Activated CD4-positive, alpha-beta T cell treated with anti-CD3 and anti-CD28 coated beads, Interleukin-2, amount 50 U/mL, for 4 hours (primary cell): ENCODE results near the gene AKAP13.

Experiments used
- DNase-seq, 2 experiments: peaks; one replicate each; pipeline ENCODE4 v3.0.0-alpha.2; 2020

The AKAP13 gene

DNA sequence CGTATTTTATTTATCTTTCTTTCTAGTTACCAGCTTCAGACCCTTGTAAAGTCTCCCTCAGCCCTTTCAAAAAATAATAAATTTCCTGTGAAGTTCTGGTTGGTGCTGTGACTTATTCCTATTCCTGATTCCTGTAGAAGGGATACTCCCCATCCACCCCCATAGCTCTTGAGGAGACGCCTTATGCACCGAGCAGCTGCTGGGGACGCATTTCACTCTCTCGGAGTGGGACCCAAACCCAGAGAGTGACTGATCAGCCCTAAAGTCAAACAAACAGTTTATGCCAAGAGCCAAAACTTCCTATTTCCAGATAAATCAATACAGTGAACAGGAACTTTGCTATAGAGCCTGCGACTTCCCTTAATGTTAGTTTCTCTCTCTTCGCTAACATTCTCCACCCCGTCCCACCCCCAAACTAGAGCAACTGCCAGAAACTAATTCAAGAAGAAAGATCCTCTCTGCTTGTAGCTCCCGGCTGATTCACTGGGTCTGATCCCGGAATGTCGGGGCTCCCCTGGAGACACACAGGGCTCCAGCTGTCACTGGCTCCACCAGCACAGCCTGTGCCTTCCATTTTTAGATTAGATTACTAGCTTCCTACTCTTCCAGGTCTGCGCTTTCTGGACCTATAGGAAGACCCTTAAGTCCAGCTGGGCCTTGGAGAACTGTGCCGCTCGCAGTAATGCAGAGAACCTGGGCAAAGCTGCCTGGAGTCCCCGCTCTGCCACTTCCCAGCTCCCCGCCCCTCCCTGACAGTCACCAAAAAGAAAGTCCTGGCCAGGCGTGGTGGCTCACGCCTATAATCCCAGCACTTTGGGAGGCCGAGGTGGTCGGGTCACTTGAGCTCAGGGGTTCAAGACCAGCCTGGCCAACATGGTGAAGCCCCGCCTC lies 369.1 kb downstream of the AKAP13 start:
- DNase-seq, result no peak

DNA sequence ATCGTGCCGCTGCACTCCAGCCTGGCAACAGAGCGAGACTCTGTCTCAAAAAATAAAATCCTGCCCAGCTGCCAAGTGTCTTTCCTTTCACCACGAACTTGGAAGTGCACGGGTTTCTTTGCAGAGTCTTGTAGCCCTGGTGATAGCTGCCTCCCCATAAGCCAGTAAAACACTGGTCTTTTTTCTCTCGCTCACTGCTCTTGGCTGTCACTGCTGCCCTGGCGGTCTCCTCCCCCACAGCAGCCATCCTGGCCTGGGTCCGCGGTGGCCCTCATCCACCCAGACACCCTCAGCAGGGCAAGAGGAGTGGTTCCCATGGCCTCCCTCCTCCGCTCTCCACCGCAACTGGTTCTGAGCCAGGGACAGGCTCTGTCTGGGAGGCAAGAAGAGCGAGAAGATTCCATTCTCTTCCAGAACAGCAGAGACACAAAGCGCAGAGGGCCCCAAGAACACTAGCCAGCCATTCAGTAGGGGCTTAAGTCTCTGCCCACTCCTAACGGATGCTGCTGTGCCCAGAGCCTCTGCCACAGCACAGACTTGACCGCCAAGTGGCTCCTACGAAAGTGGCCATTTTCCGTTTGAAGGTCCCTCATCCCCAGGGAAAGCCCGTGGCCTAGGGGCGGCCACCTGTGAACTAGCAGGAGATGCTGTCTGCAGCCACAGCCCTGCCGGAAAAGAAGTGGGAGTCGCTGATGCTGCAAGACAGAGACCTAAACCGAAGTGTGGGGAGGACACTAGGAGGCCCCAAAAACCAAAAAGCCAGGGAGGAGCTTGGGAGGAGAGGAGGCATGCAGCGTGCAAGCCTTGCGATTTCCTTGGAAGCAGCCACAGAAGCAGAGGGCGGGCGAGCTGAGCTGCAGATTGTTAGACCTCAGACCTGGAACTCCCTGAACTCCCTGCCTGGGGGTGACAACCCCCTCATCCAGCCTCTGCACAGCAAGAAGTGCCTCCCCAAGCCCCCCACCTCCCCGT lies 370.2 kb downstream of the AKAP13 start:
- DNase-seq, result no peak

DNA sequence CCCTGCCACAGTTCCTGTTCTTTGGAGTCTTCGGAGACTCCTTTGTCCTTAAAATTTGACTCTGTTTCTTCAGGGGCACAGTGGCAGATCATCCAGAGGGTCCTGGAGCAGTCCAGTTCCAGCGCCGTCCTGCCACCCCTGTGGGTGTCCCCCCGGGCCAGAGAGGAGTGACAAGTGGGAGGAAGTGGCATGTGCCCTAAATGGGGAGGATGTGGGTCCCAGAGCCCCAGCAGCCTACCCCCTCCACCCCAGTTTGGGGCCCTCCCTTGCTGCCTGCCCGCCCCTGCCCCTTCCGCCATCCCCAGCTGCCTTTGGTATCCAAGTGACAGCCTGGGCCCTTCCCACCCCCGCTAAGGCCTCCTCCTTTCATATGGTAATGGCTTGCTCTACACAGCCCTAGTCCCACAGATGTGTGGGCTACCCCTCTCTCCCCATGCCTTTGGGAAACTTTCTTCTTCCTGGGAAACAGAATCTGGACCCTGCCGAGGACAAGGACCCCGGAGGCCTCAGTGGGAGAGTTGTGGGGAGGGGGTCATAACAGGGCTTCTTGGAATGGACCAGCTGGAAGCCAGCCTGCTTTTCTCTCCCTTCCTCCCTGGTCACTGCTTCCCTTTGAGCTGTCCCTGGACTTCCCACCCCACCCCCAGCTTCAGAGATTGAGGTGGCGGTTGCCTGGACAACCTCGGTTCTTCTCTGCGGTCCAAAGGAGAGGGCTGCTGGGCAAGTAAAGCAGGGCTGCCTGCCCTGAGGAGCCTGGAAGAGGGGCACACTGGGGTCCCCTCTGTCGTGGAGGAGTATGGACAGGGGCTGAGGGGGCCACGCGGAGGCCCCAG lies 371.1 kb downstream of the AKAP13 start:
- no peak for DNase-seq

DNA sequence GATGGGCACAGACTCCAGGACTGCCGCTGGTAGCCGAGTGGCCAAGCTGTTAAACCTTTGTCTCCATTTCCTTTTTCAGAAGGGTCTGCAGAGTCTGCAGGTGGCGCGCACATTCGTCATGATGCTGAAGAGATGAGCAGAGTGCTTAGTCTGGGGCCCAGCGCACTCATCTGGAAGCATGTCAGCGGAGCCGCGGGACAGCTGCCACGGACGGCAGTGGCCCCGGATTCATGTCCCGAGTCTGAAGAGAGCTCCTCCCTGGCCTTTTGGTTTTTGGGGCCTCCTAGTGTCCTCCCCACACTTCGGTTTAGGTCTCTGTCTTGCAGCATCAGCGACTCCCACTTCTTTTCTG lies 371.7 kb downstream of the AKAP13 start:
- DNase-seq, result no peak

DNA sequence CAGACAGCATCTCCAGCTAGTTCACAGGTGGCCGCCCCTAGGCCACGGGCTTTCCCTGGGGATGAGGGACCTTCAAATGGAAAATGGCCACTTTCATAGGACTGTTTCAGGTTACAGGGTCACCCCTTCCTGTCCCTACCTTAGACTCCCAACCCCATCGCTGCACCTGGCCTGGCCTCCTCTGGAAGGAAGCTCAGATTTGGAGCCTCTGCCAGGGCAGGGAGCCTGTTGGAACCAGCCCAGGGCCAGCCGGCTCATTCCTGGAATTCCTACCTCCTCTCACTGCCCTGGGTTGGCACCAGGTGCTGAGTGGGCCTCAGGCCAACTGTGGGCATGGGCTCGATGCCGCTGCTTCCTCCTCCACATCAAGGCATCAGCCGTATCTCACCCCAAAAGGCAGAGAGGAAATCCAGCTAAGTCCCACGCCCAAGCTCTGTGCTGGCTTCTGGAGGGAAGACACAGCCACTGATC lies 372.1 kb downstream of the AKAP13 start:
- DNase-seq, result no peak

DNA sequence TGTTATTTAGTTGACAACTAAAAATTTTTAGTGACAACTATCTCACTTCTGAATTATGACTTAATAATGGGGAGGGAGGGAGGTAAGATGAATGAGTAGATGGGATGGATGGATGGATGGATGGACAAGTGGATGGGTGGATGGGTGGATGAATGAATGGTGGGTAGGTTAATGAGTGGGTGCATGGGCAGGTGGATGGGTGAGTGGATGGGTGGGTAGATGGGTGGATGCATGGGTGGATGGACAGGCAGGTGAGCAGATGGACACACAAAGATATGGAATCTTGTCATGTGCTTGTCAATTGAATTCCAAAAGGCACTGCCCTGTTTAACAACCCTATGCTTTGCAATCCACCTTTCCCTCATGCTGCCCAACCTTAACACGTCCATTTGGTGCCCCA lies 372.9 kb downstream of the AKAP13 start:
- DNase-seq, result no peak

DNA sequence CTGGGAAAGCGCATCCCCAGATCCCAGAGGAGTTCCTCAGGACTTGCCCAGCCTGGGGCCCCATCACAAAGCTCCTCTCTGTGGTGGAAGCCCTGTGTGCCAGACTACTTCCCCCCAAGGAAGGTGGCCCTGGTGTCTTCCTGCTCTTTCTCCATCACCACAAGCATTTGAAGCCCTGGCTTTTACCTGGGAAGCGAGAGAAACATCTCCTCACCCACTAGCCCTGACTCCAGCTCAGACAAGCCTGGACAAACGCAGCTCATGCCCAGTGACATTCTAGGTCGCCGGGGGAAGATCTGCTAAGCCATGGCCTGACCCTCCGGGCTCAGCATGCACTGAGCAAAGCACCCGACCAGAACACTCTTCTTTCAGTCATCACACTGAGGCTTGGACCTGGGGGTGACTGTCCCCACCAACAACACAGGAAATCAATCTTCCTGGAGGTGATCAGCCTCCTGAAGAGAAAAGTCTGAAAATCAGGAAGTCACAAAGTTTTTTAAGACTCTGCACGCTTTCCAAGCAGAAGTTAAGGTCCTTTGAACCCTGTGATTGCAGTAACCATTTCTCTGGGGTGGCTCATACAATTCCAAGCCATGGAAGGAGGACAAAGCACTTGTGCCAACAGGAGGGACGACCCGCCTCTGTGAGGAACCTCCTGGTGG lies 373.5 kb downstream of the AKAP13 start:
- DNase-seq, result no peak

DNA sequence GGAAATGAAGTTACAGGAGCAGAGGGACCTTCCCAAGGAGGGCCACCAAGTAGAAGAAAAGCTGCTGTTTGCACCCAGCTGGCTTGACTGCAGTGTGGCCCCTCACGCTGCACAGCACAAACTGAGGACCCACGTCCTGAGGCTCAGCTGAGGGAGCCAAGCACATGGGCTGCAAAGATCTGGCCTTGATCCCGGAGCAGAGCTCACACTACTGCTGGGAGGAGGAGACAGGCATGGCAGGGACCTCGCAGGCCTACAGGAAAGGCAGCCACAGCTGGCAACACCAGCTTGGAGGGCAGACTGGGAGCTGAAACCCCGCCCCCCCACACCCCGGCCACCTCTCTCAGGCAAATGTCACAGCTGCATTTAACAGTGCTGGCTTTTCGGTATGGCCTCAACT lies 374.6 kb downstream of the AKAP13 start:
- DNase-seq, result no peak

DNA sequence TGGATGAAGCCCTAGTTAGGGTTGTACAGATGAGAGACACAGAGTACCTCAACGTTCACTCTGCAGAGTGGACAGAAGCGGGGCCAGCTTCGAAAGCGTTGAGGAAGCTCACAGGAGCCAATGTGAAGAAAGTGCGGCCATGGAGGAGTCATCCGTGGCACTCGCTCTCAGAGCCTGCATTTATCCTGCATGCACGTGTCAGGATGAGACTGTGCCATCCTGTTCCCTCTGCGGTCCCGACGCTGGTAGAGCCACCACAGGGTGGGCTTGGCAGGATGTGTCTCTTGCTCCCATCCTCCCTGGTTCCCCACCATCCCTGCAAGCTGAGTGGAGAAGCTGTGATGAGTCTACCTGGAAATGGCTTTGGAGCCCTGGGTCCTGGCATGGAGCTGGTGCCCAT lies 375.1 kb downstream of the AKAP13 start:
- DNase-seq, result no peak

DNA sequence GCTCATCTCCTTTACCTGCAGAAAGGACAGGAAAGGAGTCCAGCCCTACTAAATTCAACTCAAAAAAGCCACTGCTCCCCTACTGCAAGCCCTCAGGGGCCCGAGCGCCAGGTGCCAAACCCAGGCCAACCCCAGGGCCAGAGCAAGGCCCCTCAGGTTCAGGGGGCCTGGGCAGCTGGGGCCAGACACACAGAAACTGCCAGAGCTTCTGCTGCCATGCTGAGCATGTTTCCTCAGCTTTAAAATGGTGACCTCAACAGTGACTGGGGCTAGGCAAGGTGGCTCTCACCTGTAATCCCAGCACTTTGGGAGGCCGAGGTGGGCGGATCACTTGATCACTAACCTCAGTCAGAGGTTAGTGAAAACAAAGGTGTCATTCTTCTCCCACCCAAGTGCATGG lies 375.5 kb downstream of the AKAP13 start:
- no peak for DNase-seq

DNA sequence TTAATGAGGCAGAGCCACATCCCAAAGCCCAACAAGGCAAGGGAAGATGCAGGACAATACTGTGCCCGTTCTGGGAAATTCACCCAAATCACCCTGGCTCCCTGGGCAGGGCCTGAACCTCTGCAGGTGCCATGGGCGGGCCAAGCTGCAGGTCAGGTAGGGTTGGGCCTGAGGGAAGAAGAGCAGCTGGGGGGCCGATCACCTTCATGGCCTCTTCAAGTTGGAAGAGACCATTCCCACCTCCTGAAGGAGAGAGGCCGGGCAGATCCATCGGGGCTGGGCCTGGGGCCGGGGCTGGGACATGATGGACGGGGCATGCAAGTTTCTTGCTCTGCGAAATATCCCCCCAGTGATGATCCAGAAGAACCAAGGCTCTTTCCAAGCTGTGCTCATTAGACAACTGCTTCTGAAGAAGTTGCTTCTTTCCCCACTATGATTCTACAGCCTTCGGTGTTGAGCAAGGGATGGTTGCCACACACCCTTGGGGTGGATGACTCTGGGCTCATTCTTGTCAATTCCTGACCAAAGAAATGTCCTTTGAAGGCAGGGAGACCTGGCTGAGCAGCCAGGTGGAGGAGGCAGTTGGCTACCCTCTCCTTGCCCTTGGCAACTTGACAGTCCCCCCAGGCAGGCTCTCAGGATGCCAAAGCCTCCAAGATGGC lies 376.1 kb downstream of the AKAP13 start:
- DNase-seq, result no peak

DNA sequence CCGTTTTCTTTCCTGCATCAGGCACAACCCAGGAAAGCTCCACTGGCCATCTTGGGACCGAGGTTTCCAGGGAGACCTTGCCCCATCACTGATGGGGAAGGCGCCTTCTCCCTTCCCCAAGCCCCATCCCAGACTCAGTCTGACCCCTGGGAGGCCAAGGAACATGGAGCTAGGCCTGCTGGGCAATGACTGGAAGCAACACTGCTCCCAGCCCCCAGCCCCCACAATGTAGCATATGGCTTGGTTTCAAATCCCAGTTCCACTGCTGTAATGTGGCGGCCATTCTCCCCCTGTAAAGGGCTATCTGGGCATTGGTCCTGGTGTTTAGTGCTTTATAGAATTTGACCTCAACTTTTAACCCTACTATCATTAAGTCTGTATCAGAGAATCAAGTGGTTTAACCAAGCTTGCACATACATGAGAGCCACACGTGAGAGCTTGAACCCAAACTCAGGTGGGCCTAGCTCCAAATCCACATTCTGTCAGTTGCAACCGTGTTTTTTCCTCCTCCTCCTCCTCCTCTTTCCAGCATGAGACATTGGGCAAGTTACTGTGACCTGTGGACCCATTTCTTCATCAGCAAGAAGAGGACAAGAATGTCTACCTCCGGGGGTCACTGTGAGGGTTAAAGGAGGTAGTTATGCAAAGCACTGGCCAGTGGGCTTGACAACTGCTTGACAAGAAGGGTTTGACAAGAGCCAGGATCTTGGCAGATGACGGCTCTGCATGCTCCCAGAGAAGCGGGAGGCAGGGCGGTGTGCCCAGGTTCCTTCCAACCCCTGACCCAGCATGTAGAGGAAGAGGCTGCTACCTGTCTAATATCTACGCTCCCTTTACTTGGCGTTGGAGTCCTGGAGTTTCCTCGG lies 376.9 kb downstream of the AKAP13 start:
- DNase-seq, result no peak

DNA sequence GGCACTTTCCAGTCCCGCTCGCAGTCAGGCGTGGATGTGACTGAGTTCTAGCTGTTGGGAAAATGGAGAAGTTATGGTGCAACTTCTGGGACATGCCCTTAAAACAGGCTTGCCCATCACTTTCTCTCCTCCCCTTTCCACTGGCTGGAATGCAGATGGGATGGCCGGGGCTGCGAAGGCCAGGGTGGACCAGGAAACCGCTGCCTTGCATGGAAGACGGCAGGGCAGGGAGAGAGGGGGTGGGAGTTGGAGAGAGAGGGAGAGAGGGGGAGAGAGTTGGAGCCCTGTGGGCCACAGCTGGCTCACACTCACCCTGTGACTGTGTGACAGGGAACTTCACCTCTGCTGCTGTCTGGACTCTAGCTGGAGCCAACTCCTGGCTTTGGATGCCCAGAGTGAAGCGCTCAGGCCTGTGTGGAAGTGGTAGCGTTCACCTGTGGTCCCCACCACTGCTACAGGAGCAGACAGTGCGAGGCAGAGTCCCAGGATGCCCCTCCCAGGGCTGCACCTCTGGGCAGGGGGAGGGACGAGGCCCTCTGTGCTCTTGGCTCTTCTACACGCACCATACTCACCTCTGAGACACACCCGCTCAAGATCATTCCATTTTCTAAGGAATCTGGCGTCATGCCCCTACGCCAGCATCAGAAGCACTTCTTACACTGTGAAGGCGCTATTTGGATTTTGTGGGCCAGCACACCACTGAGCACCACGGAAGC lies 377.7 kb downstream of the AKAP13 start:
- no peak for DNase-seq

DNA sequence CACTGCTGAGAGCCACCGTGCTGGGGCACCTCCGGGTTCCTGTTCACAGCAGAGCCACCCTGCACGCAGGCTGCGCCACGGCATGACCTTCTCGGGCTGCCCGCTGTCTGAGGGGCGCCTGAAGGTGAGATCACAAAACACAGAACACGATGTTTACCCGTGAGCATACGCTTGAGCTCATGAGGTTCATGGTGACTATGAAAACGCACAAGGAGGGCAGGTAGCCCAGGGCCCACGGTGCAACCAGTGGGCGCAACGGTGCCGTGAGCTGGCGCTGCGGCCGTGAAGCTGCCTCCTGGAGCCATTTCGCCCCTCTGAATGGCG lies 378.2 kb downstream of the AKAP13 start:
- no peak for DNase-seq

DNA sequence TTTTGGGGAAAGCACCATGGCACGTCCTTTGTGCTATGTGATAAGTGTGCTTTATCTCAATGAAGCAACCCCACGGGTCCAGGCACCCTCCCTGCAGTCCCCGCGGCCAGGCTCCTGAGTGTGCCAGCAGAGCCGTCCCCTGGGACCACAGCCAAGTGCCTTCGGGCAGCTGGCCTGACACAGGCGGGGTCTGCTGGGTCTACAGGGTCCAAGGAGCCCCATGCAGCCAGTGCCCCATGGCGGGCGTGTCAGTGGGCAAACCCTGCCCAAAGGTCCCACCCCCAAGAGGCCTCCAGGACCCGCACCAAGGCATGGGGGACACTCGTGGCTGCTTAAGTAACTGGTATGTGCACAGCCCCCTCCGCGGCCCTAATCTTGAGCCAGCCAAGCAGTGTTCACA lies 379.0 kb downstream of the AKAP13 start:
- no peak for DNase-seq

DNA sequence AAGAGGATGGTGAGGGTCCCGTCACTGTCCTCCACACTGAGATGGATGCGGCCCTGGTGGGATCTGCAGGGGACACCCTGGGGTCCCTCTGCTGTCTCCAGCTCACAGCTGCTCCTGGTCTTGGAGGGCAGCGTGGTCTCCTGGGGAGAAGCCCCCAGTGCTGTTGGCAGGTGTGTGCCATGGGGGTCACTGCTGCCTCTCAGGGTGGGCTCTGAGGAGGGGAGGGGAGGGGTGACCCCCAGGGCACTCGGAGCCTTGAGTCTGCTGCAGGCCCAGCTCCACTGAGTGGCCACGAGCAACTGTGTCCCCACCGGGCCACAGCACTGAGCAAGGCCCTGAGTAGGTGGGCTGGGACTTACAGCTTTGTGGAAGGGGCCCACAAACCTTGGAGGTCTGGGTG lies 379.6 kb downstream of the AKAP13 start:
- DNase-seq, result no peak

DNA sequence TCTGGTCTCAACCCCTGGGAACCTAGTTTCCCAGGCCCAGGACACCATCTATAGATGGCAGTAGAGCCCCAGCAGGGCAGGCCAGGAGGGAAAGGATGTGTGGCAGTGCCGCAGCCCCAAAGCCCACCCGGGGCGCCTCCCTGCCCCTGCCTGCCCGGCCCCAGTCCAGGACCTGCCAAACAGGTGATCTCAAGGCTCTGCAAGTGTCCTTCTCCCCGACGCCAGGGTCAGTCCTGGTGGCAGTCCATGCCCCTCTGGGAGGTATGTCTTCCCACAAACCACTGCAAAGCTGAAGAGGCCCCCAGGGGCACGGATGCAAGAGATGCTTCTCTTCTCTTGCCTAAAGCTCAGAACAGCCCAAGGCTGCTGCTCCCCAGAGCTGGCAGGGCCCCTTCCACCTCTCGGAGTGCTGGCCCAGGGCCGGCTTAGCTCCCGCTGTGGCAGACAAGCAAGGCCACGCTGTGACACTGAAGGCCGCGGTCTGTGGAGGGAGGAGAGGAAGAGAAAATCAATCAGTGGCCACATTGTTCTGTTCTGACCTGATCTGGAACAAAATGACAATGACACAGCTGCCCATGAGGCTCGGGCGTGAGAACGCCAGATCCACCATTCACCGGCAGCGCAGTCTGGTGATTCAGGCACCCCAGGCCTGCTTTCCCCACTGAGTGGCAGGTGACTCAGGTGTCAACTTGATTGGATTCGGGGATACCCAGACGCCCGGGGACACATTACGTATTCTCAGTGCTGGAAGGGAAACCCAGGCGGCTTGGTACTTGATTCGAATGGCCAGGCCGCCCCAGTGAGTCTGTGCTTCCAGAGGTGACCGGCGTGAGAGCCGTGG lies 380.3 kb downstream of the AKAP13 start:
- no peak for DNase-seq

DNA sequence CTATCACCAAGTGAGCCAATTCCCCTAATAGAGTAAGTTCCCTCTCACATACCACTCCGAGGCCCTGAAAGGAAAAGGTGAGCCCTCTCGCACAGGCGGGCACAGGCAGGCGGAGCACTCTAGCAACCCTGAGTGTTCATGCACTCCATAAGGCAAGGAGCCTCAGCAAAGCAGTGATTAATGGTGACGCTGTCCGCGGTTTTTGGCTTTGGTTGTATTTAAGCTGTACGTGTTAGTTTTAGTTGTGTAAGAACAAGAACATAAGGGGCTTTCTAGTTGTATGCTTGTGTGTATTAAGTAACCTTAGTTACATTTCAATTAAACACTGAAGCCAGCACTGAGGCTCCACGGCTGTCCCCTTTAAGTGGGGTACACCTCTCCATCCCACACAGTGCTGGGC lies 381.2 kb downstream of the AKAP13 start:
- DNase-seq, result no peak

DNA sequence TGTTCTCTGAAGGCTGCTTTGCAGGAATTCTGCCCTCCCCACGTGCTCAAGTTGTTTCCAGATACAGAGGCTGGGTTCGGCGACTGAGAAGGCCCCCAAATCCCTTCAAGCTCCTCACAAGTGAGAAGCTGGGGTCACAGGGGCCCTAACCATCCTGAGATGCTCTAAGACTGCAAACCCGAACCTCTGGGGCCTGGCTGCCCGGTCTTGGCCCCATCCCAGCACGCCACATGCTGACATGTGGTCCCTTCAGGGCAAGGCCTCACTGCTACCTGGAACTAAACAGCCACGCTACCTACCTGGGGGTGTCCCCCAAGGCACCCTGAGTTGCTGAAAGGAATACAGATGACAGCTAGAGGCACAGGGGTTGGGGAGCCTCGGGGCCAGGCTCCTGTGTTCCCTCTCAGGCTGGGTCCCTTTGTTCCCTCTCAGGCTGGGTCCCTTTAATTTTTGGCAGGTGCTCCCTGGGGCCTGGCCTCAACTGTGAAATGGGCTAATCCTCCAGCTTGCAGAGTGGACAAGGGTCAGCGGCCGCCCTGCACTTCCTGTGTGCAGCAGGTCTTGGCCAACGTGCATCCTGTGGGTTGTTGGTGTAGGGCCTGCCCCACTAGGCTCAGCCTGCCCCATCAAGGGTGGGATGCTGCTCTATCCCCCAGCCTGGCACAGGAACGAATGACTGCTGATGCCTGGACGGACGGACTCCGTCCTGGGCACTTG lies 381.8 kb downstream of the AKAP13 start:
- no peak for DNase-seq
